Osteoblast (primary cell): ENCODE results near the gene HAPLN1. TPM values are rescaled to one million over a fixed set of nuclear protein-coding genes. Genes with fewer than 3 reads are reported as not detected.
"Not testable (repeated sequence)": the region's sequence is repeated elsewhere in the genome, so short reads cannot be mapped to it uniquely, and the experiment has no call there.

Experiments used
- DNase-seq: peaks from one replicate; pipeline ENCODE4 v3.0.0; 2011; ENCODE audit warnings: low spot score, mixed read lengths; ENCODE audit not compliant: insufficient read length; ENCODE audit errors: missing footprints
- H2AFZ ChIP-seq: 2 replicates; pipeline ENCODE4 v1.6.0; 2011; ENCODE audit warnings: mild to moderate bottlenecking, low read length
- H3K27ac ChIP-seq: 2 replicates; pipeline ENCODE4 v1.5.1; 2011; ENCODE audit warnings: mild to moderate bottlenecking, low read depth, low read length, moderate library complexity
- H3K27me3 ChIP-seq: 2 replicates; pipeline ENCODE4 v1.6.0; 2012; ENCODE audit warnings: mild to moderate bottlenecking, control low read depth, inconsistent platforms, low read length, moderate library complexity; ENCODE audit not compliant: insufficient read depth
- H3K36me3 ChIP-seq: 2 replicates; pipeline ENCODE4 v1.5.1; 2011; ENCODE audit warnings: mild to moderate bottlenecking, low read length, control low read depth, moderate library complexity; ENCODE audit not compliant: insufficient read depth
- H3K4me1 ChIP-seq: 2 replicates; pipeline ENCODE4 v1.5.1; 2011; ENCODE audit warnings: mild to moderate bottlenecking, low read length, control low read depth, moderate library complexity; ENCODE audit not compliant: insufficient read depth
- H3K4me2 ChIP-seq: 2 replicates; pipeline ENCODE4 v1.6.0; 2011; ENCODE audit warnings: mild to moderate bottlenecking, low read length; ENCODE audit not compliant: insufficient read depth
- H3K4me3 ChIP-seq: fragments of 200-600 bp; sonication (generic); 3 replicates; pipeline ENCODE4 v1.5.1; 2012; ENCODE audit warnings: mild to moderate bottlenecking, low read length, inconsistent platforms; ENCODE audit not compliant: insufficient read depth
- H3K79me2 ChIP-seq: 2 replicates; pipeline ENCODE4 v1.6.0; 2012; ENCODE audit warnings: mild to moderate bottlenecking, low read length, control low read depth, inconsistent platforms; ENCODE audit not compliant: insufficient read depth
- H3K9me3 ChIP-seq: 2 replicates; pipeline ENCODE4 v1.5.1; 2011; ENCODE audit warnings: low read depth, low read length, control low read depth
- H4K20me1 ChIP-seq: 2 replicates; pipeline ENCODE4 v1.6.0; 2012; ENCODE audit warnings: mild to moderate bottlenecking, low read length, control low read depth; ENCODE audit not compliant: insufficient read depth
- total RNA-seq: library from RNA; depleted of rRNA; stranded (reverse); fragments of >200 nt; gene quantifications from 2 replicates; pipeline ENCODE4 v1.2.3, GENCODE V29; 2012
- TF ChIP-seq, protein P1 (sequence below): IDR thresholded peaks from 2 replicates; pipeline ENCODE4 v1.5.1; 2011; ENCODE audit warnings: mild to moderate bottlenecking, low read depth, low read length, moderate library complexity; ENCODE audit errors: extremely low read depth

Gene HAPLN1
- total RNA-seq, 1 donor = 18.8 TPM

GRCh38 chr5:83744821-83745220 is 24.2 kb upstream of the HAPLN1 start:
- Histone ChIP-seq H3K79me2 (no peaks in the 10 kb centered on the region), H3K4me2 (no peak overlapping the region), H3K36me3 (no peaks in the 10 kb centered on the region), H3K27me3 (no peaks in the 10 kb centered on the region), H4K20me1 (no peaks in the 10 kb centered on the region), H3K4me1 (peaks cover 7% of the 10 kb centered on the region), H3K27ac (peak overlapping the region; percentile 29), H2AFZ (peak overlapping the region; percentile 27), H3K4me3 (no peak overlapping the region), H3K9me3 (peaks cover 2% of the 10 kb centered on the region)
- TF ChIP-seq, protein P1, sequence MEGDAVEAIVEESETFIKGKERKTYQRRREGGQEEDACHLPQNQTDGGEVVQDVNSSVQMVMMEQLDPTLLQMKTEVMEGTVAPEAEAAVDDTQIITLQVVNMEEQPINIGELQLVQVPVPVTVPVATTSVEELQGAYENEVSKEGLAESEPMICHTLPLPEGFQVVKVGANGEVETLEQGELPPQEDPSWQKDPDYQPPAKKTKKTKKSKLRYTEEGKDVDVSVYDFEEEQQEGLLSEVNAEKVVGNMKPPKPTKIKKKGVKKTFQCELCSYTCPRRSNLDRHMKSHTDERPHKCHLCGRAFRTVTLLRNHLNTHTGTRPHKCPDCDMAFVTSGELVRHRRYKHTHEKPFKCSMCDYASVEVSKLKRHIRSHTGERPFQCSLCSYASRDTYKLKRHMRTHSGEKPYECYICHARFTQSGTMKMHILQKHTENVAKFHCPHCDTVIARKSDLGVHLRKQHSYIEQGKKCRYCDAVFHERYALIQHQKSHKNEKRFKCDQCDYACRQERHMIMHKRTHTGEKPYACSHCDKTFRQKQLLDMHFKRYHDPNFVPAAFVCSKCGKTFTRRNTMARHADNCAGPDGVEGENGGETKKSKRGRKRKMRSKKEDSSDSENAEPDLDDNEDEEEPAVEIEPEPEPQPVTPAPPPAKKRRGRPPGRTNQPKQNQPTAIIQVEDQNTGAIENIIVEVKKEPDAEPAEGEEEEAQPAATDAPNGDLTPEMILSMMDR = no peak
- no peak for DNase-seq

GRCh38 chr5:83742089-83742488 is 21.4 kb upstream of the HAPLN1 start:
- Histone ChIP-seq H3K36me3 (no peaks in the 10 kb centered on the region), H3K79me2 (no peaks in the 10 kb centered on the region), H3K4me1 (peaks cover 12% of the 10 kb centered on the region), H2AFZ (no peak overlapping the region), H3K4me2 (no peak overlapping the region), H4K20me1 (no peaks in the 10 kb centered on the region), H3K27me3 (no peaks in the 10 kb centered on the region), H3K27ac (no peak overlapping the region), H3K4me3 (no peak overlapping the region), H3K9me3 (no peaks in the 10 kb centered on the region)
- no peak for DNase-seq
- TF ChIP-seq, protein P1 = no peak

- Histone ChIP-seq H3K9me3 (no peaks in the 10 kb centered on the region), H2AFZ (no peak overlapping the region), H3K4me1 (peaks cover 12% of the 10 kb centered on the region), H3K79me2 (no peaks in the 10 kb centered on the region), H3K4me3 (no peak overlapping the region), H3K36me3 (no peaks in the 10 kb centered on the region), H3K27ac (no peak overlapping the region), H3K27me3 (no peaks in the 10 kb centered on the region), H4K20me1 (no peaks in the 10 kb centered on the region), H3K4me2 (no peak overlapping the region)
- TF ChIP-seq, protein P1 = no peak
- no peak for DNase-seq
Observed at GRCh38 chr5:83741571-83741970, 20.9 kb upstream of the HAPLN1 start.

- H3K4me1 ChIP-seq = peaks cover 11% of the 10 kb centered on the region
- H3K79me2 ChIP-seq = no peaks in the 10 kb centered on the region
- no peak overlapping the region for H3K4me3 ChIP-seq
- no peaks in the 10 kb centered on the region for H4K20me1 ChIP-seq
- no peak for DNase-seq
- no peaks in the 10 kb centered on the region for H3K9me3 ChIP-seq
- no peak overlapping the region for H3K4me2 ChIP-seq
- no peak overlapping the region for H2AFZ ChIP-seq
- H3K36me3 ChIP-seq = no peaks in the 10 kb centered on the region
- H3K27me3 ChIP-seq = no peaks in the 10 kb centered on the region
- TF ChIP-seq, protein P1 = no peak
- no peak overlapping the region for H3K27ac ChIP-seq
Observed at GRCh38 chr5:83740741-83741140, 20.1 kb upstream of the HAPLN1 start.

DNA sequence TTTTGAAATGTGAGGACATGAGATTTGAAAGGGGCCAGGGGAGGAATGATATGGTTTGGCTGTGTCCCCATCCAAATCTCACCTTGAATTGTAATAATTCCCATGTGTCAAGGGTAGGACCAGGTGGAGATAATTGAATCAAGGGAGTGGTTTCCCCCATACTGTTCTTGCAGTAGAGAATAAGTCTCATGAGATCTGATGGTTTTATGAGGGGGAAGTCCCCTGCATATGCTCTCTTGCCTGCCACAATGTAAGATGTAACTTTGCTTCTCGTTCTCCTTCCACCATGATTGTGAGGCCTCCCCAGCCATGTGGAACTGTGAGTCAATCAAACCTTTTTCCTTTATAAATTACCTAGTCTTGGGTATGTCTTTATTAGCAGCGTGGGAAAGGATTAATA is 15.5 kb upstream of the HAPLN1 start:
- H3K27me3 ChIP-seq, H3K9me3 ChIP-seq, H3K4me3 ChIP-seq, DNase-seq, H3K4me2 ChIP-seq, H2AFZ ChIP-seq, H4K20me1 ChIP-seq, H3K27ac ChIP-seq, H3K36me3 ChIP-seq, H3K4me1 ChIP-seq, H3K79me2 ChIP-seq: not testable (repeated sequence)

DNA sequence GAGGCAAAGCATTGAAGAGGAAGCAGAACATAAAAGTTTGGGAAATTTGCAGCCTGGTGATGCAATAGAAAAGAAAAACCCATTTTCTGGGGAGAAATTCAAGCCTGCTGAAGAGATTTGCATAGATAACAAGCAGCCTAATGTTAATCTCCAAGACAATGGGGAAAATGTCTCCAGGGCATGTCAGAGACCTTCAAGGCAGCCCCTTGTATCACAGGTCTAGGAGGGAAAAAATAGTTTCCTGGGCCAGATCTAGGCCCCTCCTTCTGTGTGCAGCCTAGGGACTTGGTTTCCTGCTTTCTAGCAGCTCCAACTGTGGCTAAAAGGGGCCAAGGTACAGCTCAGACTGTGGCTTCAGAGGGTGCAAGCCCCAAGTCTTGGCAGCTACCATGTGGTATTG is 14.4 kb upstream of the HAPLN1 start:
- not testable (repeated sequence) for H3K4me2 ChIP-seq, H3K9me3 ChIP-seq, H3K4me3 ChIP-seq, H3K4me1 ChIP-seq, H3K27me3 ChIP-seq, H3K36me3 ChIP-seq, H3K27ac ChIP-seq, DNase-seq, H4K20me1 ChIP-seq, H3K79me2 ChIP-seq, H2AFZ ChIP-seq
